AG04449 (cell line): ENCODE data around the gene ZC3H15.

ENCODE experiments used
- CTCF ChIA-PET: fragments of 350-600 bp; formaldehyde crosslinking; extraction: SDS; loops from one replicate; lab custom pipeline; 2021; ENCODE audit warnings: antibody characterized with exemption; lab: Yijun Ruan, JAX
- POLR2A ChIA-PET: fragments of 400-600, 350-600 bp; formaldehyde crosslinking; extraction: SDS; loops from one replicate; lab custom pipeline; 2020; ENCODE audit warnings: antibody characterized with exemption, inconsistent platforms; lab: Yijun Ruan, JAX
- DNase-seq: peaks from one replicate; pipeline ENCODE4 v3.0.0-alpha.2; 2010; ENCODE audit warnings: low read depth, low spot score
- H3K4me3 ChIP-seq: 2 replicates; pipeline ENCODE4 v1.5.1; 2011; ENCODE audit warnings: low read depth, mild to moderate bottlenecking, control low read depth, low read length
- CTCF ChIP-seq: IDR thresholded peaks from one replicate; pipeline ENCODE4 v1.5.1; 2011; ENCODE audit warnings: mild to moderate bottlenecking, moderate library complexity, low read length, control low read depth, inconsistent platforms; ENCODE audit not compliant: insufficient read depth; ENCODE audit errors: missing control alignments

The ZC3H15 gene

GRCh38 chr2:186540941-186541340 is 54.9 kb downstream of the ZC3H15 start:
- H3K4me3 ChIP-seq, result no peak overlapping the region
- CTCF ChIA-PET, result interaction anchor here (1.6 to 2.6 kb wide), 2 partner anchors 37 to 101 kb away, joined by 4 to 11 read pairs; no protein-coding TSS in a partner anchor
- no peak for TF ChIP-seq CTCF
- POLR2A ChIA-PET, result no interaction called here
- no peak for DNase-seq

GRCh38 chr2:186542002-186542401 is 55.9 kb downstream of the ZC3H15 start:
- H3K4me3 ChIP-seq, result no peak overlapping the region
- ChIA-PET POLR2A (no interaction called here), CTCF (no interaction called here)
- TF ChIP-seq CTCF, result no peak
- DNase-seq, result no peak

DNA sequence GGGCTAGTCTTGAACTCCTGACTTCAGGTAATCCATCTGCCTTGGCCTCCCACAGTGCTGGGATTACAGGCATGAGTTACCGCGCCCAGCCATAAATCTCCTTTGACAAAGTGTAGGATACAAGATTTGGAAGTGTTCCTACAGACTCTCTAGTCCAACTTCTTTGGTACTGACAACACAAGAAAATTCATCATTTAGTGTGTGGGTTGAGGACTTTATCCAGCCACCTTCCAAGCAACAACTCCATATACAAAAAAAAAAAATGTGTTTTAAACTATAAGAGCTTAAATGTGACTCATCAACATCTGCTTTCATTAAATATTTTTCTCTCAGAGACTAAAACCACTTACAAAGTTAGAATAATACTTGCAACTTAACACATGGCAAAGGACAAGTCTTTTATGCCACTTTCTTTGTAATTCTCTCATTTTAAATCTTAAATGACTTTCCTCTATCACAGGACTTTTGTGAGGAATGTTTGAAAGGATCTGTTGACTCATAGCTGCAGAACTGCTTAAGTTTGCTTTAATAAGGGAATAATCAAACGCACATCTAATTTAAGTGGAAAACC is 57.6 kb downstream of the ZC3H15 start:
- ChIA-PET POLR2A (interaction anchor here (0.7 to 2.0 kb wide), 5 partner anchors 11 to 58 kb away, joined by 3 to 10 read pairs (median 5); partner anchors contain the start of genes ITGAV and ZC3H15), CTCF (interaction anchor here (0.6 to 1.5 kb wide), 3 partner anchors 15 to 46 kb away, joined by 3 to 5 read pairs (median 4); no protein-coding TSS in a partner anchor)
- DNase-seq, result no peak
- TF ChIP-seq CTCF, result no peak
- no peak overlapping the region for H3K4me3 ChIP-seq

DNA sequence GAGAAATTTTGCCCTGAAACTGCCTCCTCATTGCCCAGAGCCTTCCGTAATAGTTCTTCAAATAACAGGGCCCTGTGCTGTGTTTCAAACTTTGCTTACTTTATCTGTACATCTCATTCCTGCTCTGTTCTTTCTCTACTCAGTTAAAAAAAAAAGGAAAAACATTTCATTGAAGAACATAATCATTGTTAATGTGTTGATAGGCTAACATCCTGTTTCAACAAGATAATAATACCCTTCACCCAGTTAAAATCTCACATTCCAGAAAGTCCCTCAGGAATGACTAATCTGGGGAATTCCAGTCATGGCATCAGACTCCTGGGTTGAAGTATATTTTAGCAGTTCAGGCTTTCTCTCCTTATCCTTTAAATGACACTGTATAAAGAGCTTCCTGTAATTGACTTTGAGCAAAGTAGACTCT is 58.2 kb downstream of the ZC3H15 start:
- DNase-seq, result no peak
- POLR2A ChIA-PET, result interaction anchor here (0.7 to 2.0 kb wide), 5 partner anchors 10 to 58 kb away, joined by 3 to 10 read pairs (median 5); partner anchors contain the start of genes ITGAV and ZC3H15
- CTCF ChIA-PET, result interaction anchor here (0.6 to 1.5 kb wide), 3 partner anchors 15 to 45 kb away, joined by 3 to 5 read pairs (median 4); no protein-coding TSS in a partner anchor
- no peak overlapping the region for H3K4me3 ChIP-seq
- no peak for TF ChIP-seq CTCF

- DNase-seq, result no peak
- H3K4me3 ChIP-seq, result no peak overlapping the region
- TF ChIP-seq CTCF, result no peak
- ChIA-PET CTCF (interaction anchor here (1.4 kb wide), 1 partner anchor 43 kb away, joined by 7 read pairs; no protein-coding TSS in a partner anchor), POLR2A (interaction anchor here (1.2 kb wide), 1 partner anchor 43 kb away, joined by 4 read pairs; the partner anchor contains the start of gene ITGAV)
These were observed 60.8 kb downstream of the ZC3H15 start for GRCh38 chr2:186546846-186547245.
